ENCODE measurements around the gene ANG. TPM values are rescaled to one million over a fixed set of nuclear protein-coding genes. Genes with fewer than 3 reads are reported as not detected.

Gene ANG
- total and polyA plus RNA-seq, 2 of the 8 experiments (the other 6 are each of a cell fraction or from before 2014, with no cell fraction given), result 2.2 to 4.6 TPM

- TF ChIP-seq ATF2 (IDR thresholded peaks at IDR 0.05; ENCODE audit: low read length) (no peak), RFX5 (IDR thresholded peaks at IDR 0.05; ENCODE audit: borderline replicate concordance, low read depth, low read length) (no peak), CHD7 (IDR thresholded peaks at IDR 0.05; ENCODE audit: insufficient replicate concordance, low read length) (no peak)
Measured at GRCh38 chr14:20730891-20731290, 42.3 kb downstream of the ANG start (continued).
